ENCODE results near the gene RAB5B. TPM values are rescaled to one million over a fixed set of nuclear protein-coding genes. Genes with fewer than 3 reads are reported as not detected.

The RAB5B gene
- total RNA-seq, 1 donor from 2014 or later: 83.8 TPM

DNA sequence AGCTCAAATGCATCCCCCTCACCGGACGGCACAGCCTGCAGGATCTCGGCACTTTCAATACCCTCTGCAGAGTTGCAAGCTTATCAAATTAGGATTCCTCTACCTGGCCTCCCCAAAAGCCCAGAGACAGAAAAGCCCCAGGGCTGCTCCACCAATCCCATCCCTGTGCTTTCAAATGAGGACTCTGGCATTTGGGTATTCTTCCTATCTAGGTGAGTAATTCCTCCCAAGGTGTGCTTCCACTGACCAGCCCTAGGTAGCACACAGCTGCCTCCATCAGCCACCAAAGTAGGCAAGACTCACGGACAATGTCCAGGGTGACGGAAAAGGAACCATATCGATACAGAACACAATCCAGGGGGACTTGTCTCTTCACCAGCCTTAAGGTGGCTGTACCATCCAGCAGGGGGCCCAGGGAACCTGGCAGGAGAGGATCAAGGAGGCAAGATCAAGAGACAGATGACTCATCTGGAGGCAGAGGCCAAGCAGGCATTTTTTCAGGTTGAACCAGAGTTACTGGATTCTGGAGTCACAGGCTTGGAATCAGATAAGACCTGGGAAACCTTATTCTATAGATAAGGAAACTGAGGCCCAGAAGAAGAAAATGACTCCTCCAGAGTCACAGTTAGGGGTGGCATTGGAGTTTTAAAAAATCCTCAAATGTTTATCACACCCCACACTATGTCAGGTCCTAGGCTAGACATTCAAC is 17.9 kb upstream of the RAB5B start:
- no peaks in the 10 kb centered on the region for H3K27me3 Mint-ChIP-seq
- no peak for DNase-seq
- H3K36me3 Mint-ChIP-seq (ENCODE audit: low read depth): peaks cover 35% of the 10 kb centered on the region
- H3K9me3 Mint-ChIP-seq: no peaks in the 10 kb centered on the region
- ATAC-seq (ENCODE audit: low read depth): peak; percentile 64
- ChIA-PET CTCF (interaction anchor here (1.6 kb wide), 1 partner anchor 40 kb away, joined by 4 read pairs; no protein-coding TSS in a partner anchor), POLR2A (no interaction called here)
- TF ChIP-seq, protein P1, sequence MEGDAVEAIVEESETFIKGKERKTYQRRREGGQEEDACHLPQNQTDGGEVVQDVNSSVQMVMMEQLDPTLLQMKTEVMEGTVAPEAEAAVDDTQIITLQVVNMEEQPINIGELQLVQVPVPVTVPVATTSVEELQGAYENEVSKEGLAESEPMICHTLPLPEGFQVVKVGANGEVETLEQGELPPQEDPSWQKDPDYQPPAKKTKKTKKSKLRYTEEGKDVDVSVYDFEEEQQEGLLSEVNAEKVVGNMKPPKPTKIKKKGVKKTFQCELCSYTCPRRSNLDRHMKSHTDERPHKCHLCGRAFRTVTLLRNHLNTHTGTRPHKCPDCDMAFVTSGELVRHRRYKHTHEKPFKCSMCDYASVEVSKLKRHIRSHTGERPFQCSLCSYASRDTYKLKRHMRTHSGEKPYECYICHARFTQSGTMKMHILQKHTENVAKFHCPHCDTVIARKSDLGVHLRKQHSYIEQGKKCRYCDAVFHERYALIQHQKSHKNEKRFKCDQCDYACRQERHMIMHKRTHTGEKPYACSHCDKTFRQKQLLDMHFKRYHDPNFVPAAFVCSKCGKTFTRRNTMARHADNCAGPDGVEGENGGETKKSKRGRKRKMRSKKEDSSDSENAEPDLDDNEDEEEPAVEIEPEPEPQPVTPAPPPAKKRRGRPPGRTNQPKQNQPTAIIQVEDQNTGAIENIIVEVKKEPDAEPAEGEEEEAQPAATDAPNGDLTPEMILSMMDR (IDR thresholded peaks at IDR 0.05): no peak
- intact Hi-C loops (cut with micrococcal nuclease): no loop called here
- no peaks in the 10 kb centered on the region for H3K4me1 Mint-ChIP-seq
- H3K27ac Mint-ChIP-seq: no peak overlapping the region
- H3K4me3 Mint-ChIP-seq: no peak overlapping the region

DNA sequence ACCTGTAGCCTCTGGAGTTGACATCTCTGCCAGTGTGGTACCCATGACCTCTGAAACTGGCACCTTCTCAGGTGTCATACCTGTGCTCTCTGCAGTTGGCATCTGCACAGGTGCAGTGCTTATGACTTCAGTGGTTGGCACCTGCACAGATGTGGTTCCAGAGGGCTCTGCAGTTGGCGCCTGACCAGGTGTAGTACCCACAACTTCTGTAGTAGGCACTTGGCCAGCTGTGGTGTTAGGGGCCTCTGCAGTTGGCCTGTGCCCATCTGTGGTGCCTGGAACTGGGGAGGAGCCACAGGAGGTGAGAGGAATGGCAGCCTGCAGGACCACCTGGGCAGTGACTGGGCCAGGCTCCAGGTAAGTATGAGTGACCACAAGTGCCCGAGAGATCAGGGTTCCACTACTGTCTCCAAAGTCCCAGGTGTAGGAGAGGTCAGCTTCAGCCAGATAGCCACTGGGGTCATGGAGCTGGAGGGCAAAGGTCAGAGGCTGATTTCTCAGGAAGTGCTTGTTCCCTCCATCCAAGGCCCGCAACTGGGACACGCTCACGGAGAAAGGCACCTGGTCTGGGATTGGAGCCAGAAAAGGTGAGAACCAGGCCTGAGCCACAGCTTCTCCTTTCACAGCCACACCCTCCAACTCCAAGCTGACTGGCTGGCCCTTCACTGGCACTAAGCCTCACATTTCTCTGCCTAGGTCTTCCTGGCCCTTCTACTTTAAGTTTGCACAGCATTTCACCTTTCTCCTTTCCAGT is 16.6 kb upstream of the RAB5B start:
- no peak for DNase-seq
- Mint-ChIP-seq H3K27me3 (no peaks in the 10 kb centered on the region), H3K4me1 (no peaks in the 10 kb centered on the region), H3K36me3 (ENCODE audit: low read depth) (peaks cover 22% of the 10 kb centered on the region), H3K9me3 (no peaks in the 10 kb centered on the region), H3K4me3 (no peak overlapping the region), H3K27ac (no peak overlapping the region)
- TF ChIP-seq, protein P1 (IDR thresholded peaks at IDR 0.05): no peak
- no peak for ATAC-seq (ENCODE audit: low read depth)
- POLR2A ChIA-PET: interaction anchor here (0.6 kb wide), 1 partner anchor 43 kb away, joined by 6 read pairs; no protein-coding TSS in a partner anchor
- intact Hi-C loops (cut with micrococcal nuclease): no loop called here
- CTCF ChIA-PET: interaction anchor here (1.6 kb wide), 1 partner anchor 39 kb away, joined by 4 read pairs; no protein-coding TSS in a partner anchor

DNA sequence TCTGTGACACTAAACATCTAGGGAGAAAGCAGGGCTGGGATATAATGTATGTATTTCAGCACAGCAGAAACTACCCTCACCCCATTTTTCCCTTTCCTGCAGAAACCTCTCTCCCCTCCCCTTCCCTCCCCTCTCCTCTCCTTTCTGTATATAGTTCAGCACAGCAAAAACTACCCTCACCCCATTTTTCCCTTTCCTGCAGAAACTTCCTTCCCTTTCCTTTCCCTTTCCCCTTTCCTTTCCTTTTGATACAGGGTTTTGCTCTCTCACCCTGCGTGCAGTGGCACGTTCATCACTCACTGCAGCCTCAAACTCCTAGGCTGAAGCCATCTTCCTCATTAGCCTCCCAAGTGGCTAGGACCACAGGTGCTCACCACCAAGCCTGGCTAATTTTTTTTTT is 10.1 kb upstream of the RAB5B start:
- H3K27ac Mint-ChIP-seq: no peak overlapping the region
- TF ChIP-seq, protein P1 (IDR thresholded peaks at IDR 0.05): no peak
- DNase-seq (no peak), ATAC-seq (ENCODE audit: low read depth) (no peak)
- H3K27me3 Mint-ChIP-seq: no peaks in the 10 kb centered on the region
- peaks cover 9% of the 10 kb centered on the region for H3K36me3 Mint-ChIP-seq (ENCODE audit: low read depth)
- H3K4me1 Mint-ChIP-seq: peaks cover 27% of the 10 kb centered on the region
- ChIA-PET CTCF (no interaction called here), POLR2A (no interaction called here)
- no peak overlapping the region for H3K4me3 Mint-ChIP-seq
- intact Hi-C loops (cut with micrococcal nuclease): no loop called here
- no peaks in the 10 kb centered on the region for H3K9me3 Mint-ChIP-seq

DNA sequence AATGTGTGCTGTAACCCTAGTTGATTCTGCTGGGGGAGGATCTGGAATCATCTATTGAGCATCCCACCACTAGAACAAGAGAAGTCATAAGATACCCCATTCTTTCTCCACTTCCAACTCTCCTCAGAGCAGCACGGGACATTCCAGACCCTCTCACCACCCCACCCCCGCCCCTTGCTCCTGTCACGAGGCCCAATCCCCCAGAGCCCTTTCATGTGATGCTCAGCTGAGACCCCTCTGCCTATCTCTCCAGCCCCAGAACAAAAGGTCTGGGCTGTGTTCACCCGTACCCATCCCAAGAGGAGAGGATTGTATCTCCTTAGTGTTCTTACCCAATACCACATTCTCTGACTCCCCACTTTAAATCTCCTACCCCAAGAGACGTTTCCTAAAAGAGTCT is 8.6 kb upstream of the RAB5B start:
- Mint-ChIP-seq H3K27me3 (no peaks in the 10 kb centered on the region), H3K9me3 (no peaks in the 10 kb centered on the region), H3K4me1 (peaks cover 27% of the 10 kb centered on the region), H3K4me3 (peak overlapping the region; percentile 93), H3K36me3 (ENCODE audit: low read depth) (peaks cover 9% of the 10 kb centered on the region), H3K27ac (no peak overlapping the region)
- DNase-seq: no peak
- intact Hi-C loops (cut with micrococcal nuclease): no loop called here
- TF ChIP-seq, protein P1 (IDR thresholded peaks at IDR 0.05): no peak
- no peak for ATAC-seq (ENCODE audit: low read depth)
- ChIA-PET POLR2A (no interaction called here), CTCF (interaction anchor here (0.7 kb wide), 1 partner anchor 226 kb away, joined by 3 read pairs; no protein-coding TSS in a partner anchor)

DNA sequence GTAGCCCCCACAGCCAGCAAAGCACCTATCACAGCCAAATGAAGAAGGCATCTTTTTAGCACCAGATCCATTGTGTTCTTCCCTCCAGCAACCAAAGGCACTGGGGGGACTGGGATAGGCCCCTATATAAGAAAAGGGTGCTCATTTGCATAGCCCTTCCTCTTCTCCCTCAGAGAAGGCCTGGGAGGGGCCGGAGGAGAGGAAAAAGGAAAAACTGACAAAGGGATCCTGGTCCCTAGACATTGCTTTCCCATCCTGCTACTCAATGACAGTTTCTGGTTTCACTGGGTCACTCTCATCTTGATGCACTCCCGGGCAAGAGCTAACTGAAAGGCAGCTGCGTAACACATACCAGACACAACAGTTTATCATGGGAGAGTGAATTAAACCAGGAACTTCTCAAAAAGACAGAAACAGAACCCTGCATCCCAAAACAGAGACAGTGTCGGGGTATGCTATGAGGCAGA is 7.9 kb upstream of the RAB5B start, which contains the start of gene PMEL:
TSS of gene PMEL (minus strand) at position 102 of the 467 bp plus-strand sequence. CDS start at position 71, 31 bp downstream.
- Mint-ChIP-seq H3K4me1 (peaks cover 31% of the 10 kb centered on the region), H3K9me3 (no peaks in the 10 kb centered on the region), H3K27ac (peak within 1 kb of the TSS; percentile 66), H3K4me3 (peak within 1 kb of the TSS; percentile 93), H3K36me3 (ENCODE audit: low read depth) (peaks cover 10% of the 10 kb centered on the region), H3K27me3 (no peaks in the 10 kb centered on the region)
- DNase-seq (no peak), ATAC-seq (ENCODE audit: low read depth) (no peak)
- TF ChIP-seq, protein P1 (IDR thresholded peaks at IDR 0.05): no peak
- POLR2A ChIA-PET: no interaction called here
- CTCF ChIA-PET: no interaction called here
- intact Hi-C loops (cut with micrococcal nuclease): loop anchor here (1.0 kb wide), 1 partner anchor 8 kb away; the partner anchor contains the start of gene RAB5B

Measured in activated B cell treated with CpG ODN at 0.5 μM for 24 hours (primary cell).